ENCODE results near the gene SPTA1.
"Not testable (repeated sequence)": the region's sequence is repeated elsewhere in the genome, so short reads cannot be mapped to it uniquely, and the experiment has no call there.

The SPTA1 gene

DNA sequence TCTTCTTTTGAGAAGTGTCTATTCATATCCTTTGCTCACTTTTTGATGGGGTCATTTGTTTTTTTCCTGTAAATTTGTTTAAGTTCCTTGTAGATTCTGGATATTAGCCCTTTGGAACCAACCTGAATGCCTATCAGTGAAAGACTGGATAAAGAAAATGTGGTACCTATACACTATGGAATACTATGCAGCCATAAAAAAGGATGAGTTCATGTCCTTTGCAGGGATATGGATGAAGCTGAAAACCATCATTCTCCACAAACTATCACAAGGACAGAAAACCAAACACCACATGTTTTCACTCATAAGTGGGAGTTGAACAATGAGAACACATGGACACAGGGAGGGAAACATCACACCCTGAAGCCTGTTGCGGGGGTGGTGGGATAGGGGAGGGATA is 1.8 kb upstream of the SPTA1 start:
- H3K27ac ChIP-seq; DNase-seq (ENCODE audit: low read depth, low spot score): not testable (repeated sequence)

GRCh38 chr1:158687037-158687436 is 522 bp upstream of the SPTA1 start:
- no peak overlapping the region for H3K27ac ChIP-seq
- no peak for DNase-seq (ENCODE audit: low read depth, low spot score)

- no peak for DNase-seq (ENCODE audit: low read depth, low spot score)
- no peak overlapping the region for H3K27ac ChIP-seq
These were observed 1.4 kb downstream of the SPTA1 start for GRCh38 chr1:158685085-158685484.

DNA sequence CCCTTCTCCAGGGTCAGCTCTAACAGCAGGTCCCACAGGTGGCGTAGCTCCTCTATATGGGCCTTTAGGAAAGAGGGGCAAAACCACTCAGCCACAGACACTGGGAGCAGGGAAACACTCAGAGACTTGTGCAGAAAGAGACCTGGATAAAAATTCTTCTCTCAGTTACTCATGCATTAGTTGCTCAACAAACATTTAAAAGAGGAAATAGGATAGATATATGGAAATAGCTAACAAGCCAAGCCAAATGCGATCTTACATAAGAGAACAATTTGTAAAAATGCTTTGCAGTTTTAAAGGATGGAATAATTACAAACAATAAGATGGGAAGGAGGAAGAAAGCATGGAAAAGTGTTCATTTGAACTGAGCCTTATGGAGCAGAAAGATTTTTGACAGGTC is 4.9 kb downstream of the SPTA1 start:
- DNase-seq (ENCODE audit: low read depth, low spot score), result no peak

DNA sequence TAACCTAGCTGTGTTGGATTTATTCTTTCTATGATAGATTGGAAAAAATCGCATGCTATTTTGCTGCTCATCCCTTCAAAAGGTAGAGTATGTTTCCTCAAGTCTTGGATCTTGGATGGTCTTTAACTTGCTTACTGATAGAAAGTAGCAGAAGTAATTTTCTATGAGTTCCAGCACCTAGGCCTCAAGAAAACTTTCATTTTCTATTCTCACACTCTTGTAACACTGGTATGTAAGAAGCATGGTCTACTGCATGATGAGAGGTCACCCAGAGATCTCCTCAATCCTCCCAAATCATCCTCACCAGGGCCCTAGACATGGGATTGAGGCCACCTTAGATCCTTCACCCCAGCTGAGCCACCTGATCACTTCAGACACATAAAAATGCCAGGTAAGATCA is 7.2 kb downstream of the SPTA1 start:
- DNase-seq (ENCODE audit: low read depth, low spot score), result no peak
- H3K27ac ChIP-seq, result no peak overlapping the region

More for the DNA sequence above, 4.9 kb downstream of the SPTA1 start:
- H3K27ac ChIP-seq, result no peak overlapping the region

GRCh38 chr1:158675563-158676323 is 10.8 kb downstream of the SPTA1 start:
- no peak for DNase-seq (ENCODE audit: low read depth, low spot score)
- H3K27ac ChIP-seq, result no peak overlapping the region

- no peak overlapping the region for H3K27ac ChIP-seq
- DNase-seq (ENCODE audit: low read depth, low spot score), result no peak
These were observed 12.2 kb downstream of the SPTA1 start for GRCh38 chr1:158674302-158674701.

DNA sequence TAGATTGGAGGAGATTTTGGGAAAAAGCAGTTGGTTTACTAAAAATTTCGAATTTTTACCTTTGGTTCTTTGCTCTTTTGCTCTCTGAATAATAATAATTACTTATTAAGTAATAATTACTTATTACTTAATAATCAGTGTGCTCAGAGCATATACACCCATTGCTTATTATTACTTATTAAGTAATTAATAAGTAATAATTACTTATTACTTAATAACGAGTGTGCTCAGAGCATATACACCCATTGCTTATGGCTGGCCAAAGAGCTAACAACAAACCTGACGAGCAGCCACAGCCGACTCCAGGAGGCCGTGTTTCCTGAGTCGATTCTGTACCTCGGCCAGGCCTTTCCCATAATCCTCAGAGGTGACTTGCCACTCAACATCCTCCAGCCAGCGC is 20.5 kb downstream of the SPTA1 start:
- no peak for DNase-seq (ENCODE audit: low read depth, low spot score)
- H3K27ac ChIP-seq, result no peak overlapping the region

GRCh38 chr1:158654571-158654970 is 31.9 kb downstream of the SPTA1 start:
- no peak for DNase-seq (ENCODE audit: low read depth, low spot score)
- no peak overlapping the region for H3K27ac ChIP-seq

DNA sequence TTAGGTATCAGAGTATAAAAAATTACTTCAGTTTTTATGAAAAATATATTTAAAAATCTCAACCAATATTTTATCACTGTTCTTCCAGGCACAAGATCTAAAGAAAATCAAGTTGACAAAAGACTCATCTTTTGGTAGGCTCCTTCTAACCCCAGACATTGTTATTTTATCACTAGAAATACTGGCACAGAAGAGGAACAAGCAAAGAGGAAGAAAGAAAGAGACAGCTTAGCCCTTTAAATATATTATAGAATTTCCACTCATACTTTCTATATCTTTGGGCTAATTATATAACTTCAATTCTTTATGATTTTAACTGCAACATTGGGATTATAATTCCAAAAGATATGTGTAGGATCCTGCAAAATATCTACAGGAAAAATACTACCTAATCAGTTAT is 32.4 kb downstream of the SPTA1 start:
- no peak for DNase-seq (ENCODE audit: low read depth, low spot score)
- H3K27ac ChIP-seq, result no peak overlapping the region

GRCh38 chr1:158652721-158653334 is 33.7 kb downstream of the SPTA1 start:
- DNase-seq (ENCODE audit: low read depth, low spot score), result no peak
- no peak overlapping the region for H3K27ac ChIP-seq

- DNase-seq (ENCODE audit: low read depth, low spot score), result no peak
These were observed 37.5 kb downstream of the SPTA1 start for GRCh38 chr1:158649052-158649451.

DNA sequence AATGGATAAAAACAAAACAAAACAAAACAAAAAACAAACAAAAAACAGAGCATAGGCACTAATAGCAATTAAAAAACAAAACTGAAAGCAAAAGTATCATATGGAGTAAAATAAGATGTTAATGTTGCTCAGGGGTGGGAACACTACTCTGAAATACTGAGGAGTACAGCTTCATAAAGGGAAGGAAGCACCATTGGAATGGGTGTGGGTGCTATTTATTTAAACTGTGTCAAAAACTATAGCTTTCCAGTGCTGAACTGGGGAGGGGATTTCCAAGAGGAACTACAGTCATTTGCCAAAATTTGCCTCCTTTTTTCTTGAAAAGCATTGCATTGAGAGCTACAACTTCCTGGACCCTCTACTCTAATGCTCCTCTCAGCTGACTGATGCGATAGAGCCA is 40.0 kb downstream of the SPTA1 start:
- no peak for DNase-seq (ENCODE audit: low read depth, low spot score)
- H3K27ac ChIP-seq, result no peak overlapping the region

More at GRCh38 chr1:158649052-158649451, 37.5 kb downstream of the SPTA1 start:
- no peak overlapping the region for H3K27ac ChIP-seq

DNA sequence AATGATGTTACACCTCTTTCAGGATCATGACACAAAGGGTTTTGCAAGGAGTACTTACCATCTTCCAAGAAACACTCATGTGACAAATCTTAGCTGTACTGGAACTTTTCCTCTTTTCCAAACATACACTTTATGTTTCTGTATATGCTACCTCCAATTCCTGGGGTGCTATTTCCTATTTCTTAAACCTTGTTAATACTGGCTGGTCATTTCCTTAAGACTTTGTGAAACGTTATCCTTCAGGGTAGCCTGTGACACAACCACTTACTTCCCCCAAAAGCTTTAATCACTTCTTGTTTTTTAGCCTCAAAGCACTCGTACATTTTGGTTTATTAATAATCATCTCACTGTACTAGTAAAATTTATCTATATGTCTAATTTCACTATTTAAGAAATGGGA is 42.1 kb downstream of the SPTA1 start:
- DNase-seq (ENCODE audit: low read depth, low spot score), result no peak
- H3K27ac ChIP-seq, result no peak overlapping the region

DNA sequence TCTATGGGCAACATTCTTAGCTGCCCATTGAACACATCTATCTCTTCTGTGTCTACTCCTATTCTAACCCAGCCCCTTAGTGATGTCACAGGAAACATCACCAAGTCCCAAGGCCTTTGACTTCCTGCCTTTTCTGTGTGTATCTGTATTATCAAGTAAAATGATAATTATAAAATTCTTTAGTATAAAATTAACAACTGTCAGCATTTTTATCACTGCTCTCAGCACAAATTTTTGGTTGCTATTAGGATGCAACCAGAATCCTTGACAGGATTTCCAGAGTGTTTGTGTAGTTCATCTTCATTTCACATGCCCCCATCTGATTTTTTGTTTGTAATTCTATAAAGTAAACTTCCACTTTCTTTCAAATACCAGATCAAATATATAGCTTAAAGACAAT is 47.6 kb downstream of the SPTA1 start:
- no peak for DNase-seq (ENCODE audit: low read depth, low spot score)
- no peak overlapping the region for H3K27ac ChIP-seq

- no peak for DNase-seq (ENCODE audit: low read depth, low spot score)
- no peak overlapping the region for H3K27ac ChIP-seq
These were observed 48.4 kb downstream of the SPTA1 start for GRCh38 chr1:158638146-158638545.

DNA sequence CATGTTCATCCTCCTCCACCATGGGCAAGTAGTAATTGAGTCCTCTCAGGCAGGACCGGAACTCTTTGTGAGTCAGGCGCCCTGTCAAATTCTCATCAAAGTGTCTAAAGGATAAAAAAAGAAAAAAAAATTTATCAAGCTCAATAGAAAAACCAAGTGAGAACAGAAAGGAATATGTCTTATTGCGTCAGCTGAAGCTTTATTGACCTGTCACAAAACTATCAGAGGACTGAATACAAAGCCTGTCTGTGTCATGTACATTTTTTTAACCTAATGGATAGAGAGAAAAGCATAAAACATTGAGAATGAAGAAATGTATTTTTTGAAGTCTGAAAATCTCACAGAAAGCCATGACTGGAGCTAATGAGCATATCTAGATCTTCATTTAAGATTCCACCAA is 72.8 kb downstream of the SPTA1 start:
- no peak overlapping the region for H3K27ac ChIP-seq
- DNase-seq (ENCODE audit: low read depth, low spot score), result no peak

- DNase-seq (ENCODE audit: low read depth, low spot score), result no peak
- H3K27ac ChIP-seq, result no peak overlapping the region
These were observed 74.6 kb downstream of the SPTA1 start for GRCh38 chr1:158611916-158612315.

GRCh38 chr1:158607296-158607695 is 79.2 kb downstream of the SPTA1 start:
- no peak for DNase-seq (ENCODE audit: low read depth, low spot score)
- H3K27ac ChIP-seq, result no peak overlapping the region

GRCh38 chr1:158604968-158605367 is 81.5 kb downstream of the SPTA1 start, which contains the start of gene OR10Z1:
Gene OR10Z1 (plus strand): TSS chr1:158605268. CDS start chr1:158606439, 1,171 bp downstream.
- DNase-seq (ENCODE audit: low read depth, low spot score), result no peak
- no peak within 1 kb of the TSS for H3K27ac ChIP-seq

DNA sequence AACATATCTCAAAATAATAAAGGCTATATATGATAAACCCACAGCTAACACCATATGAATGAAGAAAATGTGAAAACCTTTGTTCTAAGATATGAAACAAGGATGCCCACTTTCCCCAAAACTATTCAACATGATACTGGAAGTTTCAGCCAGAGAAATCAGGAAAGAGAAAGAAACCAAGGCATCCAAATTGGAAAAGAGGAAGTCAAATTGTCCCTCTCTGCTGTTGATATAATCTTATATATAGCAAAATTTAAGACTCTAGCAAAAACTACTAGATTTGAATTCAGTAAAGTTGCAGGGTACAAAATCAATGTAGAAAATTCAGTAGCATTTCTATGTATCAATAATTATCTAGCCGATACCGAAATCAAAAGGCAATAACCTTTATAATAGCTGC is 85.8 kb downstream of the SPTA1 start:
- DNase-seq (ENCODE audit: low read depth, low spot score), result no peak

DNA sequence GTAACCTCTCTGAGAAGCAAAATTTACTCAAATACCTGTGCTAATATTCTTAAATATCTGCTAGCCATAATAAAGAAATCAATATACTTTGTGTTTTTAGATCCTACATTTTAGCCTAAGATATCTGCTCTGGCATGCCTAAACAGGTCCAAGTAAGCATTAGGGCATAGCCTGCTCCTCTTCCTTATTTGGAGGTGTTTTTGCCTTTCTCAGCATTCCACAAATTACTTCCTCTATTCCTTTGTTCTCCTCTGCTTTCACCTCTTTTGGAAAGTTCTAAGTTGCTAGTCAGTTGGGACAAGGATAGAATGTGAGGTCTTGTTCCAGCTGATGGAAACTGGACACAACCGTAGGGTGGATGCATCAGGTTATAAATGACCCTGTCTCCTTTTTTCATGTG is 99.6 kb downstream of the SPTA1 start:
- H3K27ac ChIP-seq, result no peak overlapping the region
- DNase-seq (ENCODE audit: low read depth, low spot score), result no peak

More for the DNA sequence above, 85.8 kb downstream of the SPTA1 start:
- no peak overlapping the region for H3K27ac ChIP-seq

All from epithelial cell of prostate (primary cell).